ENCODE data around the gene EIF3L. TPM values are rescaled to one million over a fixed set of nuclear protein-coding genes. Genes with fewer than 3 reads are reported as not detected.

The EIF3L gene
- total and polyA plus RNA-seq, 9 of the 15 experiments (the other 6 are each of a cell fraction or from before 2014, with no cell fraction given), result 257 to 699 (median 368) TPM

GRCh38 chr22:37803195-37803638 is 46.0 kb upstream of the EIF3L start (continued):
- TF ChIP-seq THAP7 (CRISPR knock-in tag; IDR thresholded peaks at IDR 0.05), result no peak
- peak; percentile 72 for TF ChIP-seq ZNF584 (CRISPR knock-in tag; IDR thresholded peaks at IDR 0.05; ENCODE audit: low read depth)
- no peak for TF ChIP-seq ZNF239 (CRISPR knock-in tag; IDR thresholded peaks at IDR 0.05)
- peak; percentile 77 for TF ChIP-seq CTBP1 (IDR thresholded peaks at IDR 0.05; ENCODE audit: borderline replicate concordance)
- TF ChIP-seq ETV1 (tag; conservative IDR thresholded peaks at IDR 0.05; ENCODE audit: low read depth), result peak; percentile 77
- TF ChIP-seq MECOM (CRISPR knock-in tag; IDR thresholded peaks at IDR 0.05), result no peak
- 0 out of 2 replicates have a peak, but pooled peaks have one; percentile 26 for TF ChIP-seq LARP7 (IDR thresholded peaks at IDR 0.05)
- TF ChIP-seq LCOR (CRISPR knock-in tag; IDR thresholded peaks at IDR 0.05), result 0 out of 2 replicates have a peak, but pooled peaks have one; percentile 49
- TF ChIP-seq DACH1 (IDR thresholded peaks at IDR 0.05; ENCODE audit: partially characterized antibody), result peak; percentile 43
- TF ChIP-seq ARID4B (CRISPR knock-in tag; IDR thresholded peaks at IDR 0.05), result 0 out of 2 replicates have a peak, but pooled peaks have one; percentile 37
- peak; percentile 96 for TF ChIP-seq TCF3 (CRISPR knock-in tag; IDR thresholded peaks at IDR 0.05)
- TF ChIP-seq NR2F6 (CRISPR knock-in tag; IDR thresholded peaks at IDR 0.05), result peak; percentile 90
- peak; percentile 89 for TF ChIP-seq TRIM24 (IDR thresholded peaks at IDR 0.05)
- TF ChIP-seq RFX5 (IDR thresholded peaks at IDR 0.05; ENCODE audit: low read depth, low read length), result no peak
- peak; percentile 72 for TF ChIP-seq PKNOX1 (IDR thresholded peaks at IDR 0.05)
- TF ChIP-seq VEZF1 (CRISPR knock-in tag; IDR thresholded peaks at IDR 0.05), result peak; percentile 91
- no peak for TF ChIP-seq SETDB1 (IDR thresholded peaks at IDR 0.05; ENCODE audit: low read length)
- no peak for TF ChIP-seq SLC30A9 (CRISPR knock-in tag; IDR thresholded peaks at IDR 0.05)
- 0 out of 2 replicates have a peak, but pooled peaks have one; percentile 23 for TF ChIP-seq HBP1 (CRISPR knock-in tag; IDR thresholded peaks at IDR 0.05)
- peak; percentile 92 for TF ChIP-seq HDAC3 (IDR thresholded peaks at IDR 0.05; ENCODE audit: borderline replicate concordance, partially characterized antibody)
- TF ChIP-seq ELF4 (CRISPR knock-in tag; IDR thresholded peaks at IDR 0.05), result no peak
- TF ChIP-seq TAL1 (IDR thresholded peaks at IDR 0.05), result peak; percentile 97

Data from K562 (cell line).